SK-N-SH treated with all-trans-retinoic acid at 6 μM for 48 hours (cell line): ENCODE measurements around the gene MTHFD1.

Experiments used
- ARNTL ChIP-seq: fragments of 450-650 bp; formaldehyde crosslinking; IDR thresholded peaks from 2 replicates; pipeline ENCODE4 v1.5.0; 2020; ENCODE audit warnings: low read depth, mild to moderate bottlenecking, moderate library complexity, borderline replicate concordance
- BACH2 ChIP-seq: fragments of 250-450 bp; sonication (Bioruptor Pico); IDR thresholded peaks from 2 replicates; pipeline ENCODE4 v1.9.0; 2021; ENCODE audit warnings: mild to moderate bottlenecking, borderline replicate concordance
- CREB5 ChIP-seq: fragments of 250-450 bp; sonication (Bioruptor Pico); IDR thresholded peaks from 2 replicates; pipeline ENCODE4 v1.5.1; 2020; ENCODE audit warnings: low read depth, mild to moderate bottlenecking, moderate library complexity
- CSDC2 ChIP-seq: fragments of 250-450 bp; sonication (Bioruptor Pico); IDR thresholded peaks from 2 replicates; pipeline ENCODE4 v1.5.0; 2020; ENCODE audit warnings: mild to moderate bottlenecking, moderate library complexity
- ESRRG ChIP-seq: fragments of 250-450 bp; sonication (Bioruptor Pico); IDR thresholded peaks from 2 replicates; pipeline ENCODE4 v1.6.1; 2021; ENCODE audit warnings: mild to moderate bottlenecking
- OSR1 ChIP-seq: fragments of 250-450 bp; sonication (Bioruptor Pico); IDR thresholded peaks from 2 replicates; pipeline ENCODE4 v1.8.0; 2022; ENCODE audit warnings: moderate library complexity, mild to moderate bottlenecking, inconsistent platforms
- PATZ1 ChIP-seq: fragments of 250-450 bp; sonication (Bioruptor Pico); IDR thresholded peaks from 2 replicates; pipeline ENCODE4 v1.8.0; 2020; ENCODE audit warnings: mild to moderate bottlenecking, moderate library complexity, borderline replicate concordance
- PPARA ChIP-seq: fragments of 250-450 bp; sonication (Bioruptor Pico); IDR thresholded peaks from 2 replicates; pipeline ENCODE4 v1.5.0; 2020; ENCODE audit warnings: mild to moderate bottlenecking, borderline replicate concordance
- RARB ChIP-seq: fragments of 250-450 bp; sonication (Bioruptor Pico); IDR thresholded peaks from 2 replicates; pipeline ENCODE4 v1.8.0; 2021; ENCODE audit warnings: mild to moderate bottlenecking, moderate library complexity
- SNAI2 ChIP-seq: fragments of 250-450 bp; sonication (Bioruptor Pico); IDR thresholded peaks from 2 replicates; pipeline ENCODE4 v1.5.0; 2020; ENCODE audit warnings: mild to moderate bottlenecking, moderate library complexity
- TOX ChIP-seq: fragments of 250-450 bp; sonication (Bioruptor Pico); IDR thresholded peaks from 2 replicates; pipeline ENCODE4 v1.8.0; 2021; ENCODE audit warnings: mild to moderate bottlenecking, moderate library complexity, borderline replicate concordance
- ZC3H10 ChIP-seq: fragments of 250-450 bp; sonication (Bioruptor Pico); IDR thresholded peaks from 2 replicates; pipeline ENCODE4 v1.5.1; 2021; ENCODE audit warnings: mild to moderate bottlenecking, moderate library complexity
- ZFP30 ChIP-seq: fragments of 450-650 bp; formaldehyde crosslinking; IDR thresholded peaks from 2 replicates; pipeline ENCODE4 v1.5.0; 2022; ENCODE audit warnings: mild to moderate bottlenecking, moderate library complexity
- ZNF8 ChIP-seq: fragments of 450-650 bp; formaldehyde crosslinking; IDR thresholded peaks from 2 replicates; pipeline ENCODE4 v1.5.0; 2020; ENCODE audit warnings: mild to moderate bottlenecking, moderate library complexity

- TF ChIP-seq CSDC2 (no peak), PATZ1 (CRISPR knock-in tag) (no peak), OSR1 (no peak), ZC3H10 (CRISPR knock-in tag) (no peak), RARB (CRISPR knock-in tag) (no peak), SNAI2 (CRISPR knock-in tag) (no peak), ARNTL (CRISPR knock-in tag) (no peak), ZFP30 (CRISPR knock-in tag) (no peak), ESRRG (CRISPR knock-in tag) (no peak), TOX (CRISPR knock-in tag) (no peak), CREB5 (no peak), BACH2 (CRISPR knock-in tag) (no peak), PPARA (CRISPR knock-in tag) (no peak), ZNF8 (CRISPR knock-in tag) (no peak)
Measured at GRCh38 chr14:64412237-64412636, 24.1 kb downstream of the MTHFD1 start.
